Upper lobe of left lung (tissue), 4 donors: ENCODE results near the gene CPNE4.

Source experiments
- CTCF ChIP-seq, 6 experiments: fragments of 450-650 bp in 4 of 6; fragments of 200-600 bp in 2 of 6; sonication (generic) in 2 of 6; IDR thresholded peaks; one replicate each; pipeline ENCODE4 v1.5.1; 2016 to 2019; ENCODE audit warnings: antibody characterized with exemption in 6 of 6
- EP300 ChIP-seq, 4 donors: sonication (generic); formaldehyde crosslinking; IDR thresholded peaks; one replicate each; pipeline ENCODE4 v1.5.1; 2017; ENCODE audit warnings: antibody characterized with exemption in 4 of 4, control low read depth in 2 of 4
- POLR2A ChIP-seq, 4 donors: fragments of 450-650 bp; IDR thresholded peaks; one replicate each; pipeline ENCODE4 v1.5.1; 2016 to 2017; ENCODE audit warnings: antibody characterized with exemption in 4 of 4, mild to moderate bottlenecking in 2 of 4

- TF ChIP-seq CTCF (IDR thresholded peaks at IDR 0.05), result no peak
- no peak for TF ChIP-seq EP300 (IDR thresholded peaks at IDR 0.05)
- no peak for TF ChIP-seq POLR2A (IDR thresholded peaks at IDR 0.05)
Observed at GRCh38 chr3:132055872-132056271, 21.1 kb upstream of the CPNE4 start.
